Measurements from ENCODE around the gene TRIM13. TPM values are rescaled to one million over a fixed set of nuclear protein-coding genes. Genes with fewer than 3 reads are reported as not detected.

Gene TRIM13
- total RNA-seq, 1 experiment from 2014 or later = 22.4 TPM

- CTCF ChIA-PET = interaction anchor here (0.6 kb wide), 2 partner anchors 11 to 498 kb away, joined by 3 to 5 read pairs; no protein-coding TSS in a partner anchor
- in situ Hi-C loops (cut with HindIII; ENCODE audit: low pct_unique_long_range_greater_than_20kb, low sequenced_read_pairs) (no loop called here), intact Hi-C loops (cut with micrococcal nuclease; ENCODE audit: unreplicated experiment) (no loop called here)
- no peak within 1 kb of the TSS for H3K4me3 ChIP-seq (ENCODE audit: low read depth in 2 of 2, low read length in 2 of 2)
- H3K9me3 ChIP-seq (ENCODE audit: control insufficient read depth, insufficient read depth, low read depth, low read length) = no peaks in the 10 kb centered on the region
- H3K36me3 ChIP-seq (ENCODE audit: control insufficient read depth, insufficient read depth, low read length) = no peaks in the 10 kb centered on the region; the same call in 1 of the 2 replicates
- H3K27ac ChIP-seq (ENCODE audit: low read length) = no peak within 1 kb of the TSS
- no TSS peak for BruUV-seq (replicated peaks)
- DNase-seq (ENCODE audit: low read depth, low spot score) (no peak), ATAC-seq (no peak)
- no peaks in the 10 kb centered on the region for H3K27me3 ChIP-seq (ENCODE audit: control insufficient read depth, insufficient read depth, low read length)
- TF ChIP-seq POLR2AphosphoS5 (IDR thresholded peaks at IDR 0.05; ENCODE audit: low read depth, low read length) (no peak), SIN3A (IDR thresholded peaks at IDR 0.05; ENCODE audit: borderline replicate concordance, insufficient read depth, low read depth, low read length) (no peak), TCF7L2 (IDR thresholded peaks at IDR 0.05; ENCODE audit: low read depth, low read length) (no peak), CTCF (IDR thresholded peaks at IDR 0.05) (no peak)
- POLR2A ChIA-PET = no interaction called here
- H3K4me1 ChIP-seq (ENCODE audit: control insufficient read depth, insufficient read depth, low read length) = peaks cover 9% of the 10 kb centered on the region
Measured at GRCh38 chr13:50015258-50015657, 18.4 kb downstream of the TRIM13 start, which contains the start of gene KCNRG. KCNRG (plus strand) TSS chr13:50015444; CDS start chr13:50015494, 50 bp downstream.

DNA sequence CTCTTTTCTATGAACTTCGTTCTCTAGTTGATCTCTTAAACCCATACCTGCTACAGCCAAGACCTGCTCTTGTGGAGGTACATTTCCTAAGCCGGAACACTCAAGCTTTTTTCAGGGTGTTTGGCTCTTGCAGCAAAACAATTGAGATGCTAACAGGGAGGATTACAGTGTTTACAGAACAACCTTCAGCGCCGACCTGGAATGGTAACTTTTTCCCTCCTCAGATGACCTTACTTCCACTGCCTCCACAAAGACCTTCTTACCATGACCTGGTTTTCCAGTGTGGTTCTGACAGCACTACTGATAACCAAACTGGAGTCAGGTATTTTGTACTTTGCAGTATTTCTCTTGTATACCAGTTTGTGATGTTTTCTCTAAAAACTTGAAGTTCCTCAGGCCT lies 18.9 kb downstream of the TRIM13 start:
- DNase-seq (ENCODE audit: low read depth, low spot score) (no peak), ATAC-seq (no peak)
- POLR2A ChIA-PET = no interaction called here
- CTCF ChIA-PET = no interaction called here
- intact Hi-C loops (cut with micrococcal nuclease; ENCODE audit: unreplicated experiment) = no loop called here
- Histone ChIP-seq H3K4me1 (ENCODE audit: control insufficient read depth, insufficient read depth, low read length) (peaks cover 9% of the 10 kb centered on the region), H3K4me3 (ENCODE audit: low read depth in 2 of 2, low read length in 2 of 2) (no peak overlapping the region), H3K9me3 (ENCODE audit: control insufficient read depth, insufficient read depth, low read depth, low read length) (no peaks in the 10 kb centered on the region), H3K36me3 (ENCODE audit: control insufficient read depth, insufficient read depth, low read length) (no peaks in the 10 kb centered on the region; the same call in 1 of the 2 replicates), H3K27ac (ENCODE audit: low read length) (no peak overlapping the region), H3K27me3 (ENCODE audit: control insufficient read depth, insufficient read depth, low read length) (no peaks in the 10 kb centered on the region)
- no TSS peak for BruUV-seq (replicated peaks)
- in situ Hi-C loops (cut with HindIII; ENCODE audit: low pct_unique_long_range_greater_than_20kb, low sequenced_read_pairs) = no loop called here
- TF ChIP-seq SIN3A (IDR thresholded peaks at IDR 0.05; ENCODE audit: borderline replicate concordance, insufficient read depth, low read depth, low read length) = no peak
- no peak for TF ChIP-seq CTCF (IDR thresholded peaks at IDR 0.05)
- TF ChIP-seq TCF7L2 (IDR thresholded peaks at IDR 0.05; ENCODE audit: low read depth, low read length) = no peak
- no peak for TF ChIP-seq POLR2AphosphoS5 (IDR thresholded peaks at IDR 0.05; ENCODE audit: low read depth, low read length)
- TF ChIP-seq REST (IDR thresholded peaks at IDR 0.05; ENCODE audit: insufficient read depth in 1 of 2, low read depth in 2 of 2, low read length in 1 of 2) = no peak

Data from Panc1 (cell line).